ENCODE results near the gene FHAD1.
A peak's percentile ranks its signal among the peaks of the same experiment; 100 is the strongest.

Gene FHAD1

DNA sequence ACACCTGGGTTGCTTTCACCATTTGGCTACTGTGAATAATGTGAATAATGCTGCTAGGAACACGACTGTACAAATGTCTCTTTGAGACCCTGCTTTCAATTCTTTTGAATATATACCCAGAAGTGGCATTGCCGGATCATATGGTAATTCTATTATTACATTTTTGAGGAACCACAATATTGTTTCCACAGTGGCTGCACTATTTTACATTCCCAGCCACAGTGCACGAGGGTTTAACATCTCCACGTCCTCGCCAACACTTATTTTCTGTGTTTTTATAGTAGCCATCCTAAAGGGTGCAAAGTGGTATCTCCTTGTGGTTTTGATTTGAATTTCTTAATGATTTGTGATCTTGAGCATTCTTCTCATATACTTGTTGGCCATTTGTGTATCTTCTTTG lies 15.7 kb downstream of the FHAD1 start:
- TF ChIP-seq, protein P1, sequence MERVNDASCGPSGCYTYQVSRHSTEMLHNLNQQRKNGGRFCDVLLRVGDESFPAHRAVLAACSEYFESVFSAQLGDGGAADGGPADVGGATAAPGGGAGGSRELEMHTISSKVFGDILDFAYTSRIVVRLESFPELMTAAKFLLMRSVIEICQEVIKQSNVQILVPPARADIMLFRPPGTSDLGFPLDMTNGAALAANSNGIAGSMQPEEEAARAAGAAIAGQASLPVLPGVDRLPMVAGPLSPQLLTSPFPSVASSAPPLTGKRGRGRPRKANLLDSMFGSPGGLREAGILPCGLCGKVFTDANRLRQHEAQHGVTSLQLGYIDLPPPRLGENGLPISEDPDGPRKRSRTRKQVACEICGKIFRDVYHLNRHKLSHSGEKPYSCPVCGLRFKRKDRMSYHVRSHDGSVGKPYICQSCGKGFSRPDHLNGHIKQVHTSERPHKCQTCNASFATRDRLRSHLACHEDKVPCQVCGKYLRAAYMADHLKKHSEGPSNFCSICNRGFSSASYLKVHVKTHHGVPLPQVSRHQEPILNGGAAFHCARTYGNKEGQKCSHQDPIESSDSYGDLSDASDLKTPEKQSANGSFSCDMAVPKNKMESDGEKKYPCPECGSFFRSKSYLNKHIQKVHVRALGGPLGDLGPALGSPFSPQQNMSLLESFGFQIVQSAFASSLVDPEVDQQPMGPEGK (CRISPR knock-in tag; IDR thresholded peaks at IDR 0.05; ENCODE audit: borderline replicate concordance) = no peak
- TF ChIP-seq TCF4 (CRISPR knock-in tag; IDR thresholded peaks at IDR 0.05; ENCODE audit: borderline replicate concordance) (no peak), CSDC2 (CRISPR knock-in tag; IDR thresholded peaks at IDR 0.05) (no peak), ISL1 (CRISPR knock-in tag; IDR thresholded peaks at IDR 0.05) (no peak), PPARA (CRISPR knock-in tag; IDR thresholded peaks at IDR 0.05; ENCODE audit: borderline replicate concordance) (no peak), ZC3H10 (CRISPR knock-in tag; IDR thresholded peaks at IDR 0.05) (no peak), ESRRG (CRISPR knock-in tag; IDR thresholded peaks at IDR 0.05) (no peak), ZNF70 (CRISPR knock-in tag; IDR thresholded peaks at IDR 0.05) (no peak), ARNTL (CRISPR knock-in tag; IDR thresholded peaks at IDR 0.05; ENCODE audit: borderline replicate concordance, low read depth) (no peak), ZFP3 (CRISPR knock-in tag; IDR thresholded peaks at IDR 0.05) (no peak)
- TF ChIP-seq, protein P2, sequence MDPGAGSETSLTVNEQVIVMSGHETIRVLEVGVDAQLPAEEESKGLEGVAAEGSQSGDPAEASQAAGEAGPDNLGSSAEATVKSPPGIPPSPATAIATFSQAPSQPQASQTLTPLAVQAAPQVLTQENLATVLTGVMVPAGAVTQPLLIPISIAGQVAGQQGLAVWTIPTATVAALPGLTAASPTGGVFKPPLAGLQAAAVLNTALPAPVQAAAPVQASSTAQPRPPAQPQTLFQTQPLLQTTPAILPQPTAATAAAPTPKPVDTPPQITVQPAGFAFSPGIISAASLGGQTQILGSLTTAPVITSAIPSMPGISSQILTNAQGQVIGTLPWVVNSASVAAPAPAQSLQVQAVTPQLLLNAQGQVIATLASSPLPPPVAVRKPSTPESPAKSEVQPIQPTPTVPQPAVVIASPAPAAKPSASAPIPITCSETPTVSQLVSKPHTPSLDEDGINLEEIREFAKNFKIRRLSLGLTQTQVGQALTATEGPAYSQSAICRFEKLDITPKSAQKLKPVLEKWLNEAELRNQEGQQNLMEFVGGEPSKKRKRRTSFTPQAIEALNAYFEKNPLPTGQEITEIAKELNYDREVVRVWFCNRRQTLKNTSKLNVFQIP (CRISPR knock-in tag; IDR thresholded peaks at IDR 0.05; ENCODE audit: borderline replicate concordance, low read depth) = no peak
- no peak for ATAC-seq

DNA sequence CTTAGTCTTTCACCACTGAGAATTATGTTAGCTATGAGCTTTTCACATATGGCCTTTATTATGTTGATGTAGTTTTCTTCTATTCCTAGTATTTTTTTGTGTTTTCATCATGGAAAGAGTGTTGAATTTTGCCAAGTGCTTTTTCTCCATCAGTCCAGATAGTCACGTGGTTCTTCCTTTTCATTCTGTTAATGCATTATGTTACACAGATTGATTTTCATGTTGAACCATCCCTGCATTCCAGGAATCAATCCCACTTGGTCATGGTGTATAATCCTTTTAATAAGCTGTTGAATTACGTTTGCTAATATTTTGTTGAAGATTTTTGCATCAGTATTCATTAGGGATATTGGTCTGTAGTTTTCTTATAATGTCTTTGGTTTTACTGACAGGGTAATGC lies 17.7 kb downstream of the FHAD1 start:
- ATAC-seq = no peak
- no peak for TF ChIP-seq ZC3H10 (CRISPR knock-in tag; IDR thresholded peaks at IDR 0.05)
- TF ChIP-seq TCF4 (CRISPR knock-in tag; IDR thresholded peaks at IDR 0.05; ENCODE audit: borderline replicate concordance) = no peak
- no peak for TF ChIP-seq CSDC2 (CRISPR knock-in tag; IDR thresholded peaks at IDR 0.05)
- no peak for TF ChIP-seq RARB (CRISPR knock-in tag; IDR thresholded peaks at IDR 0.05)

DNA sequence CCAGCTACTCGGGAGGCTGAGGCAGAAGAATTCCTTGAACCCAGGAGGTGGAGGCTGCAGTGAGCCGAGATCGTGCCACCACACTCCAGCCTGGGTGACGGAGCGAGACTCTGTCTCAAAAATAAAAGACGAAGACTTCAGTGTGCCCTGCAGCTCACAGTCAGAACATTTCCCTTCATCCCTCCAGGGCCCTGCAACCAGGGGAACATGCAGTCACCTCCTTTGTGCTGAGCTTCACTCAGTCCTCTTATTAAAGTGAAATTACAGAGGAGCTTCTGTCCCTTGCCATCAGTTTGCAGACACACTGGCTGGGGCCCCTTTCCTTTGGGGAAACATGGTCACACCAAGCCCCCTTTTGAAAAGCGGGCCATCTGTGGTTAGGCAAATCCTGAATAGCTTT lies 24.2 kb downstream of the FHAD1 start:
- TF ChIP-seq, protein P3, sequence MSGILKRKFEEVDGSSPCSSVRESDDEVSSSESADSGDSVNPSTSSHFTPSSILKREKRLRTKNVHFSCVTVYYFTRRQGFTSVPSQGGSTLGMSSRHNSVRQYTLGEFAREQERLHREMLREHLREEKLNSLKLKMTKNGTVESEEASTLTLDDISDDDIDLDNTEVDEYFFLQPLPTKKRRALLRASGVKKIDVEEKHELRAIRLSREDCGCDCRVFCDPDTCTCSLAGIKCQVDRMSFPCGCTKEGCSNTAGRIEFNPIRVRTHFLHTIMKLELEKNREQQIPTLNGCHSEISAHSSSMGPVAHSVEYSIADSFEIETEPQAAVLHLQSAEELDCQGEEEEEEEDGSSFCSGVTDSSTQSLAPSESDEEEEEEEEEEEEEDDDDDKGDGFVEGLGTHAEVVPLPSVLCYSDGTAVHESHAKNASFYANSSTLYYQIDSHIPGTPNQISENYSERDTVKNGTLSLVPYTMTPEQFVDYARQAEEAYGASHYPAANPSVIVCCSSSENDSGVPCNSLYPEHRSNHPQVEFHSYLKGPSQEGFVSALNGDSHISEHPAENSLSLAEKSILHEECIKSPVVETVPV (CRISPR knock-in tag; IDR thresholded peaks at IDR 0.05) = no peak
- TF ChIP-seq ISL1 (CRISPR knock-in tag; IDR thresholded peaks at IDR 0.05) = no peak

DNA sequence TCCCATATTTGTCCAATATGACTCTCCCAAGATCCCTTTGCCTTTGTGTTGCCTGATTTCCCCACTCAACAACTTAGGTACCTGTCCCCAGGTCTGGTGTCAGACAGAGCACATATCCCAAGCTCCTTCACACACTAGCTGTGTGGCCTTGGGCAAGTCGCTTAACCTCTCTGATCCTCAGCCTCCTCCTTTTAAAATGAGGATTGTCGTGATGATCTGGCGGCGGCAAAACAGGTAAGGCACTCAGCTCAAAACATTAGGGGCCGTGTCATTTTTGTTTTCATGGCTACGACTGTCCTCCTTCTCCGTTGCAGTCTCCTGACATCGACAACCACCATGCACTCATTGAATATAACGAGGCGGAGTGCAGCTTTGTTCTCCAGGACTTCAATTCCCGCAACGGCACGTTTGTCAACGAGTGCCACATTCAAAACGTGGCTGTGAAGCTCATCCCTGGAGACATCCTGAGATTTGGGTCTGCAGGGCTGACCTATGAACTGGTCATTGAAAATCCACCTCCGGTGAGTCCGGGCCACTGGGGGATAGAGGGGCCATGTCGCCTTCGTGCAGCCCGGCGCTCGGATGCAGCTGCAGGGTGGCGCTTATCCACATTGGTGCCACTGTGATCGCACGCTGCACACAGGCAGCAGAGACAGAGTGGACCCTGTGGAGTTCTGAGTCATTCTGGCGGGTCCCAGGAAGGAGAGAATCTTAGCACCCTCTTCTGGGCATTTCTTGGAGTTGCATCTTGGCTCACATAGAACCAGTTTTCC lies 25.2 kb downstream of the FHAD1 start:
- ATAC-seq = peak; percentile 99
- TF ChIP-seq OSR1 (CRISPR knock-in tag; IDR thresholded peaks at IDR 0.05) (no peak), ZNF565 (CRISPR knock-in tag; conservative IDR thresholded peaks at IDR 0.05; ENCODE audit: low read depth) (no peak), GLIS3 (CRISPR knock-in tag; IDR thresholded peaks at IDR 0.05) (no peak), ISL1 (CRISPR knock-in tag; IDR thresholded peaks at IDR 0.05) (no peak), TOX (CRISPR knock-in tag; IDR thresholded peaks at IDR 0.05; ENCODE audit: borderline replicate concordance) (no peak), TCF4 (CRISPR knock-in tag; IDR thresholded peaks at IDR 0.05; ENCODE audit: borderline replicate concordance) (no peak), SNAI2 (CRISPR knock-in tag; IDR thresholded peaks at IDR 0.05) (no peak)
- TF ChIP-seq, protein P1 (CRISPR knock-in tag; IDR thresholded peaks at IDR 0.05; ENCODE audit: borderline replicate concordance) = no peak
- TF ChIP-seq, protein P3 (CRISPR knock-in tag; IDR thresholded peaks at IDR 0.05) = no peak
- TF ChIP-seq, protein P4, sequence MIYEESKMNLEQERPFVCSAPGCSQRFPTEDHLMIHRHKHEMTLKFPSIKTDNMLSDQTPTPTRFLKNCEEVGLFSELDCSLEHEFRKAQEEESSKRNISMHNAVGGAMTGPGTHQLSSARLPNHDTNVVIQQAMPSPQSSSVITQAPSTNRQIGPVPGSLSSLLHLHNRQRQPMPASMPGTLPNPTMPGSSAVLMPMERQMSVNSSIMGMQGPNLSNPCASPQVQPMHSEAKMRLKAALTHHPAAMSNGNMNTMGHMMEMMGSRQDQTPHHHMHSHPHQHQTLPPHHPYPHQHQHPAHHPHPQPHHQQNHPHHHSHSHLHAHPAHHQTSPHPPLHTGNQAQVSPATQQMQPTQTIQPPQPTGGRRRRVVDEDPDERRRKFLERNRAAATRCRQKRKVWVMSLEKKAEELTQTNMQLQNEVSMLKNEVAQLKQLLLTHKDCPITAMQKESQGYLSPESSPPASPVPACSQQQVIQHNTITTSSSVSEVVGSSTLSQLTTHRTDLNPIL (CRISPR knock-in tag; IDR thresholded peaks at IDR 0.05; ENCODE audit: low read depth) = no peak
- TF ChIP-seq, protein P5, sequence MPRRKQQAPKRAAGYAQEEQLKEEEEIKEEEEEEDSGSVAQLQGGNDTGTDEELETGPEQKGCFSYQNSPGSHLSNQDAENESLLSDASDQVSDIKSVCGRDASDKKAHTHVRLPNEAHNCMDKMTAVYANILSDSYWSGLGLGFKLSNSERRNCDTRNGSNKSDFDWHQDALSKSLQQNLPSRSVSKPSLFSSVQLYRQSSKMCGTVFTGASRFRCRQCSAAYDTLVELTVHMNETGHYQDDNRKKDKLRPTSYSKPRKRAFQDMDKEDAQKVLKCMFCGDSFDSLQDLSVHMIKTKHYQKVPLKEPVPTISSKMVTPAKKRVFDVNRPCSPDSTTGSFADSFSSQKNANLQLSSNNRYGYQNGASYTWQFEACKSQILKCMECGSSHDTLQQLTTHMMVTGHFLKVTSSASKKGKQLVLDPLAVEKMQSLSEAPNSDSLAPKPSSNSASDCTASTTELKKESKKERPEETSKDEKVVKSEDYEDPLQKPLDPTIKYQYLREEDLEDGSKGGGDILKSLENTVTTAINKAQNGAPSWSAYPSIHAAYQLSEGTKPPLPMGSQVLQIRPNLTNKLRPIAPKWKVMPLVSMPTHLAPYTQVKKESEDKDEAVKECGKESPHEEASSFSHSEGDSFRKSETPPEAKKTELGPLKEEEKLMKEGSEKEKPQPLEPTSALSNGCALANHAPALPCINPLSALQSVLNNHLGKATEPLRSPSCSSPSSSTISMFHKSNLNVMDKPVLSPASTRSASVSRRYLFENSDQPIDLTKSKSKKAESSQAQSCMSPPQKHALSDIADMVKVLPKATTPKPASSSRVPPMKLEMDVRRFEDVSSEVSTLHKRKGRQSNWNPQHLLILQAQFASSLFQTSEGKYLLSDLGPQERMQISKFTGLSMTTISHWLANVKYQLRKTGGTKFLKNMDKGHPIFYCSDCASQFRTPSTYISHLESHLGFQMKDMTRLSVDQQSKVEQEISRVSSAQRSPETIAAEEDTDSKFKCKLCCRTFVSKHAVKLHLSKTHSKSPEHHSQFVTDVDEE (CRISPR knock-in tag; IDR thresholded peaks at IDR 0.05) = no peak

More for the DNA sequence above, 24.2 kb downstream of the FHAD1 start:
- ATAC-seq = no peak

Data from SK-N-SH treated with all-trans-retinoic acid at 6 μM for 48 hours (cell line).